Astrocyte (in vitro differentiated cells and primary cell): ENCODE measurements around the gene LOC101059915.
A peak's percentile ranks its signal among the peaks of the same experiment; 100 is the strongest.
"Not testable (repeated sequence)": the region's sequence is repeated elsewhere in the genome, so short reads cannot be mapped to it uniquely, and the experiment has no call there.

Experiments
- DNase-seq: peaks from one replicate; pipeline ENCODE4 v3.0.0-alpha.2; 2010; ENCODE audit warnings: low read depth
- FAIRE-seq: peaks from 2 replicates; lab custom pipeline; 2011; peaks lifted over from hg19 to GRCh38; lab: Jason Lieb, UNC
- H2AFZ ChIP-seq: 2 replicates; pipeline ENCODE4 v1.6.0; 2012; ENCODE audit warnings: low read depth, low read length, inconsistent platforms
- H3K27ac ChIP-seq: 2 replicates; pipeline ENCODE4 v1.5.1; 2011; ENCODE audit warnings: low read depth, low read length, inconsistent platforms
- H3K27me3 ChIP-seq: 2 replicates; pipeline ENCODE4 v1.6.0; 2011; ENCODE audit warnings: low read length, inconsistent platforms; ENCODE audit not compliant: insufficient read depth
- H3K36me3 ChIP-seq: 2 replicates; pipeline ENCODE4 v1.5.1; 2011; ENCODE audit warnings: low read length, inconsistent platforms; ENCODE audit not compliant: insufficient read depth
- H3K4me1 ChIP-seq: 2 replicates; pipeline ENCODE4 v1.5.1; 2011; ENCODE audit warnings: low read length, inconsistent platforms; ENCODE audit not compliant: insufficient read depth
- H3K4me2 ChIP-seq: 2 replicates; pipeline ENCODE4 v1.6.0; 2012; ENCODE audit warnings: low read length, inconsistent platforms
- H3K4me3 ChIP-seq: 2 replicates; pipeline ENCODE4 v1.5.1; 2011; ENCODE audit warnings: low read depth, mild to moderate bottlenecking, low read length, inconsistent platforms; ENCODE audit not compliant: insufficient read depth
- H3K79me2 ChIP-seq: 2 replicates; pipeline ENCODE4 v1.6.0; 2012; ENCODE audit warnings: mild to moderate bottlenecking, low read length, inconsistent platforms; ENCODE audit not compliant: insufficient read depth
- H3K9ac ChIP-seq: 2 replicates; pipeline ENCODE4 v1.6.0; 2012; ENCODE audit warnings: mild to moderate bottlenecking, low read length, inconsistent platforms
- H3K9me3 ChIP-seq: 2 replicates; pipeline ENCODE4 v1.5.1; 2012; ENCODE audit warnings: low read depth, mild to moderate bottlenecking, low read length, inconsistent platforms; ENCODE audit not compliant: insufficient read depth
- H4K20me1 ChIP-seq: 2 replicates; pipeline ENCODE4 v1.6.0; 2012; ENCODE audit warnings: low read length, inconsistent platforms; ENCODE audit not compliant: insufficient read depth
- H3K27ac Mint-ChIP-seq: one replicate; pipeline ENCODE4 v1.8.0; 2021; ENCODE audit warnings: mild to moderate bottlenecking, mixed read lengths; ENCODE audit not compliant: unreplicated experiment
- H3K27me3 Mint-ChIP-seq: one replicate; pipeline ENCODE4 v1.8.0; 2021; ENCODE audit warnings: low read depth, mixed read lengths; ENCODE audit not compliant: unreplicated experiment
- H3K36me3 Mint-ChIP-seq: one replicate; pipeline ENCODE4 v1.8.0; 2021; ENCODE audit warnings: low read depth, mixed read lengths; ENCODE audit not compliant: unreplicated experiment
- H3K4me1 Mint-ChIP-seq: one replicate; pipeline ENCODE4 v1.8.0; 2021; ENCODE audit warnings: low read depth, mixed read lengths; ENCODE audit not compliant: unreplicated experiment
- H3K4me3 Mint-ChIP-seq: one replicate; pipeline ENCODE4 v1.8.0; 2021; ENCODE audit warnings: mild to moderate bottlenecking, moderate library complexity, mixed read lengths; ENCODE audit not compliant: unreplicated experiment
- H3K9me3 Mint-ChIP-seq: one replicate; pipeline ENCODE4 v1.8.0; 2021; ENCODE audit warnings: mild to moderate bottlenecking, mixed read lengths; ENCODE audit not compliant: unreplicated experiment

Gene LOC101059915

GRCh38 chrX:71698299-71699022, 31.1 kb downstream of the LOC101059915 start:
- H3K36me3 ChIP-seq, FAIRE-seq: not testable (repeated sequence)

GRCh38 chrX:71699023-71699344, 31.6 kb downstream of the LOC101059915 start:
- H3K9ac ChIP-seq, H3K9me3 ChIP-seq, H3K36me3 ChIP-seq, H4K20me1 ChIP-seq, H3K27ac ChIP-seq, H2AFZ ChIP-seq, H3K4me3 ChIP-seq, H3K79me2 ChIP-seq, H3K36me3 Mint-ChIP-seq, H3K4me1 Mint-ChIP-seq, H3K27ac Mint-ChIP-seq, H3K27me3 ChIP-seq, H3K4me3 Mint-ChIP-seq, FAIRE-seq, DNase-seq, H3K4me2 ChIP-seq, H3K4me1 ChIP-seq, H3K9me3 Mint-ChIP-seq, H3K27me3 Mint-ChIP-seq: not testable (repeated sequence)

More at GRCh38 chrX:71698299-71699022, 31.1 kb downstream of the LOC101059915 start:
- not testable (repeated sequence) for H4K20me1 ChIP-seq, H3K27me3 Mint-ChIP-seq, H3K9me3 Mint-ChIP-seq, H3K27ac ChIP-seq, H3K4me1 ChIP-seq, H3K36me3 Mint-ChIP-seq, H2AFZ ChIP-seq, H3K4me3 ChIP-seq, H3K27ac Mint-ChIP-seq, H3K9me3 ChIP-seq, H3K27me3 ChIP-seq, H3K9ac ChIP-seq, H3K79me2 ChIP-seq, DNase-seq, H3K4me3 Mint-ChIP-seq, H3K4me1 Mint-ChIP-seq, H3K4me2 ChIP-seq

GRCh38 chrX:71702853-71703252, 35.5 kb downstream of the LOC101059915 start:
- not testable (repeated sequence) for H3K27me3 ChIP-seq, H4K20me1 ChIP-seq, H2AFZ ChIP-seq, H3K27me3 Mint-ChIP-seq, H3K36me3 Mint-ChIP-seq, H3K9me3 Mint-ChIP-seq, H3K4me2 ChIP-seq, DNase-seq, H3K27ac ChIP-seq, H3K4me3 Mint-ChIP-seq, H3K79me2 ChIP-seq, H3K4me3 ChIP-seq, H3K36me3 ChIP-seq, FAIRE-seq, H3K9ac ChIP-seq, H3K27ac Mint-ChIP-seq, H3K9me3 ChIP-seq, H3K4me1 Mint-ChIP-seq, H3K4me1 ChIP-seq

GRCh38 chrX:71714064-71714463, 46.7 kb downstream of the LOC101059915 start:
- H3K4me3 Mint-ChIP-seq: not testable (repeated sequence)

GRCh38 chrX:71715551-71715950, 48.2 kb downstream of the LOC101059915 start:
- H3K27ac ChIP-seq, DNase-seq, H3K27me3 ChIP-seq, H3K27ac Mint-ChIP-seq, H3K4me2 ChIP-seq, H4K20me1 ChIP-seq, H3K4me1 Mint-ChIP-seq, H3K9me3 Mint-ChIP-seq, H3K9ac ChIP-seq, H2AFZ ChIP-seq, H3K27me3 Mint-ChIP-seq, H3K36me3 Mint-ChIP-seq, H3K4me3 Mint-ChIP-seq, H3K4me3 ChIP-seq, H3K9me3 ChIP-seq, H3K4me1 ChIP-seq, H3K36me3 ChIP-seq, H3K79me2 ChIP-seq: not testable (repeated sequence)
- FAIRE-seq: peak; percentile 69

More at GRCh38 chrX:71714064-71714463, 46.7 kb downstream of the LOC101059915 start:
- not testable (repeated sequence) for H3K9me3 ChIP-seq, H3K4me2 ChIP-seq, H3K4me3 ChIP-seq, H3K4me1 Mint-ChIP-seq, H3K27ac Mint-ChIP-seq, H3K79me2 ChIP-seq, H4K20me1 ChIP-seq, H3K27me3 Mint-ChIP-seq, H3K36me3 Mint-ChIP-seq, DNase-seq, H3K9ac ChIP-seq, H3K4me1 ChIP-seq, H3K36me3 ChIP-seq, H3K9me3 Mint-ChIP-seq, H3K27me3 ChIP-seq, H3K27ac ChIP-seq, H2AFZ ChIP-seq, FAIRE-seq

- not testable (repeated sequence) for H3K36me3 Mint-ChIP-seq, H3K27me3 Mint-ChIP-seq, H3K4me3 ChIP-seq, H3K4me3 Mint-ChIP-seq, H3K27ac ChIP-seq, H4K20me1 ChIP-seq, DNase-seq, H3K27me3 ChIP-seq, H3K9ac ChIP-seq, H3K4me1 ChIP-seq, H2AFZ ChIP-seq, H3K36me3 ChIP-seq, H3K27ac Mint-ChIP-seq, H3K4me2 ChIP-seq, H3K9me3 ChIP-seq, H3K79me2 ChIP-seq, H3K4me1 Mint-ChIP-seq, H3K9me3 Mint-ChIP-seq, FAIRE-seq
Observed at GRCh38 chrX:71716323-71716722, 49.0 kb downstream of the LOC101059915 start.
